ENCODE measurements around the gene MPND. TPM values are rescaled to one million over a fixed set of nuclear protein-coding genes. Genes with fewer than 3 reads are reported as not detected.

MPND gene
- total and polyA plus RNA-seq, 2 of the 13 experiments (the other 11 are each of a cell fraction or from before 2014, with no cell fraction given): 10.8 to 15.8 TPM

DNA sequence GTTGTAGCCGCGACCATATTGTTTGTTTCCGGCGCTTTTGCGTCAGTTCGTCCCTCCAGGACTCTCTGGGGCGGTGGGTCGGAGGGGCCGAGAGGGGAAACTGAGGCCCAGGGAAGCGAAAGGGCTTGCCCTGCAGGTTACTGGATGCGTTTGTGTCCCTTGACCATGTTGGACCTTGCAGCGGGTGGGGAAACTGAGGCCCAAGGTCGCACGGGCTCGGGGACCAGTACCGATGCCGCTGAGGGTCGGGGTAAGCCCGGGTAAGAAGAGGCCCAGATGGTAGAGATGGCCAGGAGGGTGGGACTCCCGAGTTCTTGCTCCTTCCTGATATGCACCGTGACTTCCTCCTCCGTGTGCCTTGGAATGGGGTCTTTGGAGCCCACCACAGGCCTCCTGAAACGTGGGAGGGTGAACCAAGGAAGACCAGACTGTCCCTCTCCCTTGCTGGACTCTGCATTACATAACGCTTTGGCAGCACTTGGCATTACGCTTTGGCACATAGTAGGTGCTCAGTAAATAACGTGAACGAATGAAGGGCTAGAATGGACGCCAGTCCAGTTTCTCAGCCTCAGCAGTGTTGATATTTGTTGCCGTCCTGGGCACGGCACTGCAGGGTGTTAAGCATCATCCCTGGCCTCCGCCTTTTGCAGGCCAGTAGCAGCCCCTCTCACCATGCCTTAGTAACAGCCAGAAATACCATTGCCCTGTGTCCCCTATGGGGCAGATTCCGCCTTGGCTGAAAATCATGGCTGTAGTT lies 59.8 kb downstream of the MPND start (continued):
- TF ChIP-seq ZNF646 (CRISPR knock-in tag; IDR thresholded peaks at IDR 0.05) (no peak), FOXO4 (CRISPR knock-in tag; conservative IDR thresholded peaks at IDR 0.05) (0 out of 2 replicates have a peak, but pooled peaks have one; percentile 36), MAFG (CRISPR knock-in tag; IDR thresholded peaks at IDR 0.05) (no peak), NFAT5 (CRISPR knock-in tag; IDR thresholded peaks at IDR 0.05) (no peak), SAP130 (CRISPR knock-in tag; IDR thresholded peaks at IDR 0.05; ENCODE audit: low read depth) (0 out of 2 replicates have a peak, but pooled peaks have one; percentile 21), SNAI1 (CRISPR knock-in tag; IDR thresholded peaks at IDR 0.05; ENCODE audit: borderline replicate concordance) (no peak), ZNF253 (CRISPR knock-in tag; IDR thresholded peaks at IDR 0.05; ENCODE audit: borderline replicate concordance) (no peak), DDIT3 (CRISPR knock-in tag; IDR thresholded peaks at IDR 0.05) (no peak), MLX (CRISPR knock-in tag; IDR thresholded peaks at IDR 0.05) (no peak)
- TF ChIP-seq, protein P1, sequence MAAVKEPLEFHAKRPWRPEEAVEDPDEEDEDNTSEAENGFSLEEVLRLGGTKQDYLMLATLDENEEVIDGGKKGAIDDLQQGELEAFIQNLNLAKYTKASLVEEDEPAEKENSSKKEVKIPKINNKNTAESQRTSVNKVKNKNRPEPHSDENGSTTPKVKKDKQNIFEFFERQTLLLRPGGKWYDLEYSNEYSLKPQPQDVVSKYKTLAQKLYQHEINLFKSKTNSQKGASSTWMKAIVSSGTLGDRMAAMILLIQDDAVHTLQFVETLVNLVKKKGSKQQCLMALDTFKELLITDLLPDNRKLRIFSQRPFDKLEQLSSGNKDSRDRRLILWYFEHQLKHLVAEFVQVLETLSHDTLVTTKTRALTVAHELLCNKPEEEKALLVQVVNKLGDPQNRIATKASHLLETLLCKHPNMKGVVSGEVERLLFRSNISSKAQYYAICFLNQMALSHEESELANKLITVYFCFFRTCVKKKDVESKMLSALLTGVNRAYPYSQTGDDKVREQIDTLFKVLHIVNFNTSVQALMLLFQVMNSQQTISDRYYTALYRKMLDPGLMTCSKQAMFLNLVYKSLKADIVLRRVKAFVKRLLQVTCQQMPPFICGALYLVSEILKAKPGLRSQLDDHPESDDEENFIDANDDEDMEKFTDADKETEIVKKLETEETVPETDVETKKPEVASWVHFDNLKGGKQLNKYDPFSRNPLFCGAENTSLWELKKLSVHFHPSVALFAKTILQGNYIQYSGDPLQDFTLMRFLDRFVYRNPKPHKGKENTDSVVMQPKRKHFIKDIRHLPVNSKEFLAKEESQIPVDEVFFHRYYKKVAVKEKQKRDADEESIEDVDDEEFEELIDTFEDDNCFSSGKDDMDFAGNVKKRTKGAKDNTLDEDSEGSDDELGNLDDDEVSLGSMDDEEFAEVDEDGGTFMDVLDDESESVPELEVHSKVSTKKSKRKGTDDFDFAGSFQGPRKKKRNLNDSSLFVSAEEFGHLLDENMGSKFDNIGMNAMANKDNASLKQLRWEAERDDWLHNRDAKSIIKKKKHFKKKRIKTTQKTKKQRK (IDR thresholded peaks at IDR 0.05; ENCODE audit: low read length): no peak

All from HepG2 (cell line).